Measurements from ENCODE around the gene SSU72. TPM values are rescaled to one million over a fixed set of nuclear protein-coding genes. Genes with fewer than 3 reads are reported as not detected.

The SSU72 gene
- total RNA-seq, 1 experiment from 2014 or later: 179 TPM

- Histone ChIP-seq H3K9me3 (ENCODE audit: control insufficient read depth, low read depth, low read length) (no peaks in the 10 kb centered on the region), H2BK20ac (ENCODE audit: low read depth, low read length, poor library complexity, severe bottlenecking) (no peak overlapping the region), H3K4me2 (ENCODE audit: insufficient read depth, insufficient read length, low read length) (no peak overlapping the region), H3K27ac (ENCODE audit: insufficient read length, low read depth, low read length) (no peak overlapping the region), H3K4me1 (ENCODE audit: insufficient read depth, low read length) (no peaks in the 10 kb centered on the region), H2AK5ac (ENCODE audit: insufficient read length, low read length) (no peak overlapping the region), H2BK5ac (ENCODE audit: insufficient read length, low read length) (no peak overlapping the region), H4K5ac (ENCODE audit: insufficient read length, low read depth, low read length) (no peak overlapping the region), H3K9ac (ENCODE audit: extremely low read depth, insufficient read length, low read length) (no peak overlapping the region), H4K8ac (replicated peaks; ENCODE audit: insufficient read length, low read depth, low read length) (no peak overlapping the region), H3K79me2 (ENCODE audit: insufficient read depth, low read length) (peaks cover 4% of the 10 kb centered on the region; the same call in 1 of the 2 replicates), H2BK12ac (ENCODE audit: insufficient read length, low read depth, low read length) (no peak overlapping the region), H3K79me1 (ENCODE audit: insufficient read depth, low read depth, low read length, poor library complexity, severe bottlenecking) (peaks cover 6% of the 10 kb centered on the region), H3K4ac (ENCODE audit: low read depth, low read length) (no peak overlapping the region), H3T11ph (ENCODE audit: low read length) (no peak overlapping the region), H3K18ac (ENCODE audit: insufficient read length, low read depth, low read length) (no peak overlapping the region), H3K27me3 (ENCODE audit: insufficient read depth, low read length) (no peaks in the 10 kb centered on the region), H4K91ac (ENCODE audit: insufficient read length, low read depth, low read length) (no peak overlapping the region), H3K23me2 (ENCODE audit: insufficient read length, low read depth, low read length, poor library complexity, severe bottlenecking) (no peaks in the 10 kb centered on the region), H3K23ac (ENCODE audit: insufficient read length, low read depth, low read length) (no peak overlapping the region), H2AFZ (ENCODE audit: low read length) (no peak overlapping the region), H3K14ac (ENCODE audit: insufficient read depth, low read length) (no peak overlapping the region), H2BK15ac (ENCODE audit: low read depth, low read length) (no peak overlapping the region), H4K20me1 (ENCODE audit: control insufficient read depth, insufficient read depth, insufficient read length) (no peaks in the 10 kb centered on the region), H3K56ac (ENCODE audit: insufficient read length, low read depth, low read length) (no peak overlapping the region), H2BK120ac (ENCODE audit: low read depth, low read length, poor library complexity, severe bottlenecking) (no peak overlapping the region)
- no CpG with 5 or more reads among the region's 9 CpGs for WGBS (ENCODE audit: extremely low coverage, insufficient read length, low lambda C conversion rate)
- Mint-ChIP-seq H3K36me3 (ENCODE audit: insufficient read depth in 1 of 3, low read depth in 3 of 3) (peaks cover 29 to 53% (median 40%) of the 10 kb centered on the region in 3 experiments), H3K27me3 (ENCODE audit: low read depth) (no peaks in the 10 kb centered on the region; the same call in 1 of the 2 replicates), H3K4me1 (no peaks in the 10 kb centered on the region), H3K27ac (no peak overlapping the region), H3K9me3 (no peaks in the 10 kb centered on the region), H3K4me3 (no peak overlapping the region)
- no peak for DNase-seq
- TF ChIP-seq, protein P1, sequence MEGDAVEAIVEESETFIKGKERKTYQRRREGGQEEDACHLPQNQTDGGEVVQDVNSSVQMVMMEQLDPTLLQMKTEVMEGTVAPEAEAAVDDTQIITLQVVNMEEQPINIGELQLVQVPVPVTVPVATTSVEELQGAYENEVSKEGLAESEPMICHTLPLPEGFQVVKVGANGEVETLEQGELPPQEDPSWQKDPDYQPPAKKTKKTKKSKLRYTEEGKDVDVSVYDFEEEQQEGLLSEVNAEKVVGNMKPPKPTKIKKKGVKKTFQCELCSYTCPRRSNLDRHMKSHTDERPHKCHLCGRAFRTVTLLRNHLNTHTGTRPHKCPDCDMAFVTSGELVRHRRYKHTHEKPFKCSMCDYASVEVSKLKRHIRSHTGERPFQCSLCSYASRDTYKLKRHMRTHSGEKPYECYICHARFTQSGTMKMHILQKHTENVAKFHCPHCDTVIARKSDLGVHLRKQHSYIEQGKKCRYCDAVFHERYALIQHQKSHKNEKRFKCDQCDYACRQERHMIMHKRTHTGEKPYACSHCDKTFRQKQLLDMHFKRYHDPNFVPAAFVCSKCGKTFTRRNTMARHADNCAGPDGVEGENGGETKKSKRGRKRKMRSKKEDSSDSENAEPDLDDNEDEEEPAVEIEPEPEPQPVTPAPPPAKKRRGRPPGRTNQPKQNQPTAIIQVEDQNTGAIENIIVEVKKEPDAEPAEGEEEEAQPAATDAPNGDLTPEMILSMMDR (conservative IDR thresholded peaks at IDR 0.05): no peak
Measured at GRCh38 chr1:1560178-1560577, 14.5 kb downstream of the SSU72 start.
